IMR-90 (cell line): ENCODE measurements around the gene HUNK. TPM values are rescaled to one million over a fixed set of nuclear protein-coding genes. Genes with fewer than 3 reads are reported as not detected.

Experiments used
- ATAC-seq: fragments of 200-7000 bp; cut with Tn5 transposase; 2 replicates; pipeline ENCODE4 v1.9.1; 2020; ENCODE audit warnings: low read depth, mild to moderate bottlenecking, moderate library complexity
- BruUV-seq: library from RNA; stranded (reverse); fragments of 400-500 nt; replicated peaks from 2 replicates; lab custom pipeline; 2021; lab: Mats Ljungman, UMichigan
- CTCF ChIA-PET: fragments of 300-600 bp; formaldehyde crosslinking; extraction: SDS; loops from one replicate; lab custom pipeline; 2021; ENCODE audit warnings: antibody characterized with exemption; lab: Yijun Ruan, JAX
- POLR2A ChIA-PET: fragments of 300-600 bp; sonication (Branson Sonifier 250); formaldehyde crosslinking; loops from one replicate; lab custom pipeline; 2022; ENCODE audit warnings: antibody characterized with exemption; ENCODE audit not compliant: unreplicated experiment; lab: Charles Lee
- DNase-seq: peaks from one replicate; pipeline ENCODE4 v3.0.0; 2013
- H2AFZ ChIP-seq: replicated peaks from 2 replicates; pipeline ENCODE3; 2013; ENCODE audit warnings: low read length, mild to moderate bottlenecking; ENCODE audit not compliant: poor library complexity
- H2AK5ac ChIP-seq: 2 replicates; pipeline ENCODE4 v1.6.1; 2013; ENCODE audit warnings: low read depth, low read length, inconsistent platforms
- H2AK9ac ChIP-seq: replicated peaks from 2 replicates; pipeline ENCODE3; 2013; ENCODE audit warnings: mild to moderate bottlenecking, low read depth, low read length, moderate library complexity; ENCODE audit not compliant: poor library complexity
- H2BK120ac ChIP-seq: 2 replicates; pipeline ENCODE4 v1.6.1; 2013; ENCODE audit warnings: low read depth, low read length, inconsistent platforms
- H2BK15ac ChIP-seq: 3 replicates; pipeline ENCODE4 v1.6.1; 2013; ENCODE audit warnings: low read depth, low read length, inconsistent platforms
- H2BK20ac ChIP-seq: 2 replicates; pipeline ENCODE4 v1.6.1; 2013; ENCODE audit warnings: low read depth, mild to moderate bottlenecking, inconsistent platforms, low read length, moderate library complexity
- H2BK5ac ChIP-seq: 2 replicates; pipeline ENCODE4 v1.6.1; 2013; ENCODE audit warnings: mild to moderate bottlenecking, low read depth, low read length, inconsistent platforms; ENCODE audit not compliant: poor library complexity, severe bottlenecking
- H3K14ac ChIP-seq: replicated peaks from 2 replicates; pipeline ENCODE4 v1.6.1; 2013; ENCODE audit warnings: low read depth, low read length, inconsistent platforms
- H3K18ac ChIP-seq: 2 replicates; pipeline ENCODE4 v1.6.1; 2013; ENCODE audit warnings: low read depth, low read length, control low read depth
- H3K23ac ChIP-seq: 2 replicates; pipeline ENCODE4 v1.6.1; 2013; ENCODE audit warnings: low read depth, low read length, inconsistent platforms
- H3K27ac ChIP-seq: 2 replicates; pipeline ENCODE4 v1.5.1; 2013; ENCODE audit warnings: mild to moderate bottlenecking, control low read depth, low read length; ENCODE audit not compliant: insufficient read depth
- H3K27me3 ChIP-seq: 2 replicates; pipeline ENCODE4 v1.6.1; 2013; ENCODE audit warnings: low read length; ENCODE audit not compliant: control insufficient read depth, insufficient read depth
- H3K36me3 ChIP-seq: 2 replicates; pipeline ENCODE4 v1.6.1; 2013; ENCODE audit warnings: low read length, mixed read lengths; ENCODE audit not compliant: control insufficient read depth, insufficient read depth
- H3K4ac ChIP-seq: 2 replicates; pipeline ENCODE4 v1.6.1; 2013; ENCODE audit warnings: low read depth, low read length, inconsistent platforms
- H3K4me1 ChIP-seq: 2 replicates; pipeline ENCODE4 v1.6.1; 2013; ENCODE audit warnings: low read length, mixed read lengths; ENCODE audit not compliant: control insufficient read depth, insufficient read depth
- H3K4me2 ChIP-seq: 2 replicates; pipeline ENCODE4 v1.6.1; 2013; ENCODE audit warnings: low read depth, mild to moderate bottlenecking, control low read depth, low read length, moderate library complexity
- H3K4me3 ChIP-seq: 2 replicates; pipeline ENCODE4 v1.5.1; 2013; ENCODE audit warnings: low read depth, mild to moderate bottlenecking, control low read depth, low read length, moderate library complexity; ENCODE audit not compliant: insufficient read depth
- H3K56ac ChIP-seq: 2 replicates; pipeline ENCODE4 v1.6.1; 2013; ENCODE audit warnings: low read length, inconsistent platforms; ENCODE audit not compliant: insufficient read depth; ENCODE audit errors: extremely low read depth
- H3K79me1 ChIP-seq, 2 experiments: 2 replicates each; pipeline ENCODE4 v1.6.1; 2013; ENCODE audit warnings: low read length in 2 of 2, inconsistent platforms in 1 of 2, low read depth in 1 of 2
- H3K9ac ChIP-seq: 2 replicates; pipeline ENCODE4 v1.6.1; 2013; ENCODE audit warnings: low read depth, low read length, control low read depth
- H3K9me1 ChIP-seq: 2 replicates; pipeline ENCODE4 v1.6.1; 2013; ENCODE audit warnings: low read length, inconsistent platforms; ENCODE audit not compliant: insufficient read depth
- H3K9me3 ChIP-seq: 2 replicates; pipeline ENCODE4 v1.6.1; 2013; ENCODE audit warnings: low read length; ENCODE audit not compliant: control insufficient read depth, insufficient read depth
- H4K20me1 ChIP-seq: 2 replicates; pipeline ENCODE4 v1.6.1; 2013; ENCODE audit warnings: low read length, inconsistent platforms; ENCODE audit not compliant: insufficient read depth
- H4K5ac ChIP-seq: 2 replicates; pipeline ENCODE4 v1.6.1; 2013; ENCODE audit warnings: mild to moderate bottlenecking, low read depth, low read length, control low read depth
- H4K8ac ChIP-seq, 2 experiments: 2 replicates each; pipeline ENCODE4 v1.6.1; 2013; ENCODE audit warnings: low read depth in 2 of 2, low read length in 2 of 2, control low read depth in 1 of 2, inconsistent platforms in 1 of 2
- H4K91ac ChIP-seq: 2 replicates; pipeline ENCODE4 v1.6.1; 2013; ENCODE audit warnings: low read depth, low read length, inconsistent platforms; ENCODE audit not compliant: insufficient read depth
- BHLHE40 ChIP-seq: fragments of 150-350 bp; IDR thresholded peaks from 2 replicates; pipeline ENCODE4 v1.6.1; 2016; ENCODE audit warnings: mild to moderate bottlenecking, low read depth, low read length
- CEBPB ChIP-seq: IDR thresholded peaks from 2 replicates; pipeline ENCODE4 v1.6.1; 2012; ENCODE audit warnings: low read depth, low read length, improper control_type of control experiment
- CHD1 ChIP-seq: IDR thresholded peaks from 2 replicates; pipeline ENCODE4 v1.6.1; 2012; ENCODE audit warnings: low read depth, low read length, improper control_type of control experiment
- FOS ChIP-seq: fragments of 150-350 bp; IDR thresholded peaks from 2 replicates; pipeline ENCODE4 v1.6.1; 2016; ENCODE audit warnings: low read depth, low read length
- MAFK ChIP-seq: IDR thresholded peaks from 2 replicates; pipeline ENCODE4 v1.6.1; 2012; ENCODE audit warnings: low read depth, low read length, improper control_type of control experiment
- MAZ ChIP-seq: IDR thresholded peaks from 2 replicates; pipeline ENCODE4 v1.6.1; 2012; ENCODE audit warnings: low read depth, mild to moderate bottlenecking, low read length, improper control_type of control experiment, moderate library complexity, borderline replicate concordance
- MXI1 ChIP-seq: IDR thresholded peaks from 2 replicates; pipeline ENCODE4 v1.6.1; 2012; ENCODE audit warnings: low read depth, mild to moderate bottlenecking, low read length, moderate library complexity, borderline replicate concordance
- NFE2L2 ChIP-seq: fragments of 150-350 bp; IDR thresholded peaks from 2 replicates; pipeline ENCODE4 v1.6.1; 2016; ENCODE audit warnings: low read depth, mild to moderate bottlenecking, low read length
- POLR2A ChIP-seq: IDR thresholded peaks from 2 replicates; pipeline ENCODE4 v1.6.1; 2012; ENCODE audit warnings: mild to moderate bottlenecking, low read depth, low read length
- RAD21 ChIP-seq: IDR thresholded peaks from 2 replicates; pipeline ENCODE4 v1.6.1; 2012; ENCODE audit warnings: low read length, improper control_type of control experiment
- RCOR1 ChIP-seq: IDR thresholded peaks from 2 replicates; pipeline ENCODE4 v1.6.1; 2012; ENCODE audit warnings: mild to moderate bottlenecking, low read length, improper control_type of control experiment; ENCODE audit not compliant: insufficient replicate concordance
- RFX5 ChIP-seq: IDR thresholded peaks from 2 replicates; pipeline ENCODE4 v1.8.0; 2012; ENCODE audit warnings: low read depth, mild to moderate bottlenecking, low read length, moderate library complexity
- SMC3 ChIP-seq: fragments of 150-350 bp; IDR thresholded peaks from 2 replicates; pipeline ENCODE4 v1.6.1; 2016; ENCODE audit warnings: low read depth, mild to moderate bottlenecking, antibody characterized with exemption, low read length, moderate library complexity
- WGBS, 2 experiments: methylation state at CpG; one replicate each; pipeline versions ENCODE4 v1.1.5 to v1.1.7; 2013; ENCODE audit warnings: missing lambda C conversion rate in 2 of 2; ENCODE audit not compliant: insufficient read length in 1 of 2; ENCODE audit errors: extremely low coverage in 2 of 2; 5-methylcytosine and 5-hydroxymethylcytosine counted together
- dilution Hi-C: fragments of 300-500 bp; cut with HindIII; formaldehyde crosslinking; loops from one replicate; pipeline ENCODE4 v1.14.3; 2018; ENCODE audit warnings: low sequenced_read_pairs; ENCODE audit not compliant: unreplicated experiment
- in situ Hi-C: fragments of 300-500 bp; cut with MboI; formaldehyde crosslinking; loops from 3 replicates; pipeline ENCODE4 v1.14.3; 2019; ENCODE audit warnings: low sequenced_read_pairs, inconsistent platforms, mixed read lengths
- intact Hi-C: fragments of 100-400 bp; cut with micrococcal nuclease; formaldehyde crosslinking; loops from 2 replicates; pipeline ENCODE4 v1.10.0; 2022
- polyA plus RNA-seq, 3 experiments: library from polyadenylated mRNA; depleted of rRNA; stranded (reverse); fragments of >200 nt; gene quantifications; 2 replicates each; pipeline ENCODE4 v1.2.3, GENCODE V29; 2012; ENCODE audit warnings: low replicate concordance in 1 of 3
- total RNA-seq: library from RNA; depleted of rRNA; stranded (reverse); fragments of >200 nt; gene quantifications from 2 replicates; pipeline ENCODE4 v1.2.3, GENCODE V29; 2012
- TF ChIP-seq, protein P1 (sequence below): fragments of 150-350 bp; IDR thresholded peaks from 2 replicates; pipeline ENCODE4 v1.6.1; 2016; ENCODE audit warnings: low read depth, mild to moderate bottlenecking, low read length, moderate library complexity, borderline replicate concordance
- TF ChIP-seq, protein P2 (sequence below): conservative IDR thresholded peaks from 2 replicates; pipeline ENCODE4 v1.5.1; 2012; ENCODE audit warnings: mild to moderate bottlenecking, low read depth, low read length, improper control_type of control experiment
- TF ChIP-seq, protein P3 (sequence below): fragments of 150-350 bp; IDR thresholded peaks from 2 replicates; pipeline ENCODE4 v1.6.1; 2017; ENCODE audit warnings: mild to moderate bottlenecking, antibody characterized with exemption, low read length, low read depth

Gene HUNK
- total and polyA plus RNA-seq, 2 of the 4 experiments (the other 2 are of a cell fraction): 1.0 to 2.0 TPM

DNA sequence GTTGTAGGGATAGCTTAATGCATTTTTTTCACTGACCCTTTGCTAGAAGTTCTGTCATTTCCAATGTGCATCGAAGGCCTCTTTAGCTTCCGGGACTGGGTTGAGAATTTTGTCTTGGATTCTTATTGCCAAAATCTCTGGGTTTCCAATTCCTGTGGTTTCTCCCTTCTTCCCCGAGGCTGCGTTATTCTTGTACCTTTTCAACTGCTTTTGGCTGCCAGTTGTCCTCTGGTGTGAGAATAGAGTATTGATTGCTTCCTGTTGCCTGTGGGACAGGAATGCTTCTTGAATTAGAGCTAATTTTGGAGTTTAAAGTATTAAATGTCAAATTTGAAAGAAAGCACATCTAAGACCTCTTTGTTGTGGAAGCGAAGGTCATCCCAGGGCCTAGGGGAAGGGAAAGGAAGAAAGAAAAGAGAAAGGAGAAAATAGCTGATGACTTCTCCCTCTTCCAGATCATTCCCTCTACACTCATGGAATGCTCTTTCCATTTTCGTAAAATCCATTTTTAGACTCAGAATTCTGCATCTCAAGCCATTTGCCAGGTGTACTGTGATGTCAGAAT, 21.1 kb downstream of the HUNK start:
- Histone ChIP-seq H3K4me2 (no peak overlapping the region), H4K91ac (no peak overlapping the region), H3K27ac (no peak overlapping the region), H3K23ac (no peak overlapping the region), H4K20me1 (peaks cover 3% of the 10 kb centered on the region; the same call in 1 of the 2 replicates), H2BK15ac (no peak overlapping the region; the same call in 2 of the 3 replicates), H3K9me1 (peaks cover 13% of the 10 kb centered on the region; the same call in 1 of the 2 replicates), H4K8ac (no peak overlapping the region), H3K27me3 (no peaks in the 10 kb centered on the region), H3K36me3 (no peaks in the 10 kb centered on the region), H3K56ac (no peak overlapping the region), H2AK5ac (no peak overlapping the region), H3K4me3 (no peak overlapping the region), H3K79me1 (peaks cover 0 to 20% of the 10 kb centered on the region in 2 experiments; a peak in 3 of 4 replicates), H3K18ac (no peak overlapping the region), H3K4ac (no peak overlapping the region), H3K4me1 (peaks cover 25% of the 10 kb centered on the region), H3K9me3 (no peaks in the 10 kb centered on the region), H4K5ac (no peak overlapping the region), H2AK9ac (no peak overlapping the region), H2BK120ac (no peak overlapping the region), H2AFZ (no peak overlapping the region), H2BK5ac (no peak overlapping the region), H3K14ac (no peak overlapping the region), H3K9ac (no peak overlapping the region), H2BK20ac (no peak overlapping the region)
- no CpG with 5 or more reads among the region's 6 CpGs for WGBS, 2 experiments
- DNase-seq: no peak
- BruUV-seq: no TSS peak
- dilution Hi-C loops (no loop called here), intact Hi-C loops (loop anchor here (5.0 kb wide), 1 partner anchor 53 kb away; no protein-coding TSS in a partner anchor), in situ Hi-C loops (no loop called here)
- ChIA-PET POLR2A (no interaction called here), CTCF (no interaction called here)
- ATAC-seq: no peak
- TF ChIP-seq BHLHE40: no peak
- TF ChIP-seq RFX5: no peak
- no peak for TF ChIP-seq NFE2L2
- TF ChIP-seq FOS: no peak
- TF ChIP-seq MAFK: no peak
- no peak for TF ChIP-seq MXI1
- no peak for TF ChIP-seq RCOR1
- TF ChIP-seq, protein P1, sequence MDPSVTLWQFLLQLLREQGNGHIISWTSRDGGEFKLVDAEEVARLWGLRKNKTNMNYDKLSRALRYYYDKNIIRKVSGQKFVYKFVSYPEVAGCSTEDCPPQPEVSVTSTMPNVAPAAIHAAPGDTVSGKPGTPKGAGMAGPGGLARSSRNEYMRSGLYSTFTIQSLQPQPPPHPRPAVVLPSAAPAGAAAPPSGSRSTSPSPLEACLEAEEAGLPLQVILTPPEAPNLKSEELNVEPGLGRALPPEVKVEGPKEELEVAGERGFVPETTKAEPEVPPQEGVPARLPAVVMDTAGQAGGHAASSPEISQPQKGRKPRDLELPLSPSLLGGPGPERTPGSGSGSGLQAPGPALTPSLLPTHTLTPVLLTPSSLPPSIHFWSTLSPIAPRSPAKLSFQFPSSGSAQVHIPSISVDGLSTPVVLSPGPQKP: no peak
- TF ChIP-seq, protein P2, sequence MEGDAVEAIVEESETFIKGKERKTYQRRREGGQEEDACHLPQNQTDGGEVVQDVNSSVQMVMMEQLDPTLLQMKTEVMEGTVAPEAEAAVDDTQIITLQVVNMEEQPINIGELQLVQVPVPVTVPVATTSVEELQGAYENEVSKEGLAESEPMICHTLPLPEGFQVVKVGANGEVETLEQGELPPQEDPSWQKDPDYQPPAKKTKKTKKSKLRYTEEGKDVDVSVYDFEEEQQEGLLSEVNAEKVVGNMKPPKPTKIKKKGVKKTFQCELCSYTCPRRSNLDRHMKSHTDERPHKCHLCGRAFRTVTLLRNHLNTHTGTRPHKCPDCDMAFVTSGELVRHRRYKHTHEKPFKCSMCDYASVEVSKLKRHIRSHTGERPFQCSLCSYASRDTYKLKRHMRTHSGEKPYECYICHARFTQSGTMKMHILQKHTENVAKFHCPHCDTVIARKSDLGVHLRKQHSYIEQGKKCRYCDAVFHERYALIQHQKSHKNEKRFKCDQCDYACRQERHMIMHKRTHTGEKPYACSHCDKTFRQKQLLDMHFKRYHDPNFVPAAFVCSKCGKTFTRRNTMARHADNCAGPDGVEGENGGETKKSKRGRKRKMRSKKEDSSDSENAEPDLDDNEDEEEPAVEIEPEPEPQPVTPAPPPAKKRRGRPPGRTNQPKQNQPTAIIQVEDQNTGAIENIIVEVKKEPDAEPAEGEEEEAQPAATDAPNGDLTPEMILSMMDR: no peak
- TF ChIP-seq RAD21: no peak
- no peak for TF ChIP-seq CHD1
- TF ChIP-seq SMC3: no peak
- TF ChIP-seq CEBPB: no peak
- TF ChIP-seq POLR2A: no peak
- TF ChIP-seq, protein P3, sequence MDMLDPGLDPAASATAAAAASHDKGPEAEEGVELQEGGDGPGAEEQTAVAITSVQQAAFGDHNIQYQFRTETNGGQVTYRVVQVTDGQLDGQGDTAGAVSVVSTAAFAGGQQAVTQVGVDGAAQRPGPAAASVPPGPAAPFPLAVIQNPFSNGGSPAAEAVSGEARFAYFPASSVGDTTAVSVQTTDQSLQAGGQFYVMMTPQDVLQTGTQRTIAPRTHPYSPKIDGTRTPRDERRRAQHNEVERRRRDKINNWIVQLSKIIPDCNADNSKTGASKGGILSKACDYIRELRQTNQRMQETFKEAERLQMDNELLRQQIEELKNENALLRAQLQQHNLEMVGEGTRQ: no peak
- no peak for TF ChIP-seq MAZ
